ENCODE data around the gene TMCO4. TPM values are rescaled to one million over a fixed set of nuclear protein-coding genes. Genes with fewer than 3 reads are reported as not detected.

TMCO4 gene
- total RNA-seq, 1 experiment from 2014 or later, result 15.1 TPM

DNA sequence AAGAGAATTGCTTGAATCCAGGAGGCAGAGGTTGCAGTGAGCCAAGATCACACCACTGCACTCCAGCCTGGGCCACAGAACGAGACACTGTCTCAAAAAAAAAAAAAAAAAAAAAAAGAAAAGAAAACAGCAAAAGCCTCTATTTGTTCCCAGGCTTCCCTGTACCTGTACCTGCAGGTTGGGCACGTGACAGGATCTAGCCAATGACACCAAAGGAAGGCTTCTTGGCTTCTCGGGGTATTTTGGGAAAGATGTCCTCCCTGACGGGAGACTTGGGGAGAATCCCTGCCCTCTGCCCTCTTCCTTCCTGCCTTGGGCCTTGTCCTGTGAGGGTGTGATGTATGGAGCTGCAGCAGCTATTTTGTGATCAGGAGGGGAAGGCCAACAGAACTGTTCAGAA is 22.8 kb downstream of the TMCO4 start:
- Mint-ChIP-seq H3K9me3 (ENCODE audit: unreplicated experiment) (no peaks in the 10 kb centered on the region), H3K27me3 (ENCODE audit: insufficient read depth, unreplicated experiment) (no peaks in the 10 kb centered on the region), H3K36me3 (ENCODE audit: insufficient read depth, unreplicated experiment) (peaks cover 8% of the 10 kb centered on the region), H3K4me3 (ENCODE audit: unreplicated experiment) (no peak overlapping the region), H3K27ac (ENCODE audit: unreplicated experiment) (no peak overlapping the region), H3K4me1 (ENCODE audit: low read depth, unreplicated experiment) (no peaks in the 10 kb centered on the region)
- CTCF ChIA-PET, result no interaction called here
- no peak for DNase-seq
- Histone ChIP-seq H3K27me3 (replicated peaks; ENCODE audit: control insufficient read depth, insufficient read depth, low read length) (no peaks in the 10 kb centered on the region), H3K36me3 (ENCODE audit: control insufficient read depth, insufficient read depth, low read length) (no peaks in the 10 kb centered on the region), H3K4me3 (ENCODE audit: low read depth, low read length) (no peak overlapping the region), H3K9me3 (no peaks in the 10 kb centered on the region), H3K4me1 (no peaks in the 10 kb centered on the region)
- POLR2A ChIA-PET, result no interaction called here
- BruUV-seq (replicated peaks), result no TSS peak
- intact Hi-C loops (cut with micrococcal nuclease; ENCODE audit: unreplicated experiment), result no loop called here
- TF ChIP-seq, protein P1, sequence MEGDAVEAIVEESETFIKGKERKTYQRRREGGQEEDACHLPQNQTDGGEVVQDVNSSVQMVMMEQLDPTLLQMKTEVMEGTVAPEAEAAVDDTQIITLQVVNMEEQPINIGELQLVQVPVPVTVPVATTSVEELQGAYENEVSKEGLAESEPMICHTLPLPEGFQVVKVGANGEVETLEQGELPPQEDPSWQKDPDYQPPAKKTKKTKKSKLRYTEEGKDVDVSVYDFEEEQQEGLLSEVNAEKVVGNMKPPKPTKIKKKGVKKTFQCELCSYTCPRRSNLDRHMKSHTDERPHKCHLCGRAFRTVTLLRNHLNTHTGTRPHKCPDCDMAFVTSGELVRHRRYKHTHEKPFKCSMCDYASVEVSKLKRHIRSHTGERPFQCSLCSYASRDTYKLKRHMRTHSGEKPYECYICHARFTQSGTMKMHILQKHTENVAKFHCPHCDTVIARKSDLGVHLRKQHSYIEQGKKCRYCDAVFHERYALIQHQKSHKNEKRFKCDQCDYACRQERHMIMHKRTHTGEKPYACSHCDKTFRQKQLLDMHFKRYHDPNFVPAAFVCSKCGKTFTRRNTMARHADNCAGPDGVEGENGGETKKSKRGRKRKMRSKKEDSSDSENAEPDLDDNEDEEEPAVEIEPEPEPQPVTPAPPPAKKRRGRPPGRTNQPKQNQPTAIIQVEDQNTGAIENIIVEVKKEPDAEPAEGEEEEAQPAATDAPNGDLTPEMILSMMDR (IDR thresholded peaks at IDR 0.05; ENCODE audit: insufficient read depth in 1 of 2, low read depth in 1 of 2, low read length in 1 of 2, severe bottlenecking in 1 of 2, unreplicated experiment in 1 of 2), result no peak

DNA sequence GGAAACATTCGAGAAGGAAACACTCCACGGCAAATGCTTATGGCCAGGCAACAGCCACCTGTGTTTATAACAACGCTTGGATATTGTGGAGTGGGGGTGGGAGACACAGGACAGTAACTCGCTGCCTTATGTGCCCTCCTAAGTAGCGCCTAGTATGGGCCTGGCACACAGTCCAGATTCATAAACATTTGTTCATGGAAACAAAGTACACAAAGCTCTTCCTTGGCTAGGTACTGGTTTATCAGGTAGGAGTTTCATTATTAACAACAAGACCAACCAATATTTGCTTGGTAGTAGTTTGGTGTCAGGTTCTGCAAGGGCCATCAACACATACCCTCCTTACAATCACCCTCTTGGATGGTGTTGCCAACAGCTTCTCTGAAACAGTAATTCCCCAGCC is 23.4 kb downstream of the TMCO4 start:
- Mint-ChIP-seq H3K4me3 (ENCODE audit: unreplicated experiment) (no peak overlapping the region), H3K36me3 (ENCODE audit: insufficient read depth, unreplicated experiment) (peaks cover 8% of the 10 kb centered on the region), H3K4me1 (ENCODE audit: low read depth, unreplicated experiment) (no peaks in the 10 kb centered on the region), H3K27ac (ENCODE audit: unreplicated experiment) (no peak overlapping the region), H3K27me3 (ENCODE audit: insufficient read depth, unreplicated experiment) (no peaks in the 10 kb centered on the region), H3K9me3 (ENCODE audit: unreplicated experiment) (no peaks in the 10 kb centered on the region)
- CTCF ChIA-PET, result no interaction called here
- H3K9me3 ChIP-seq, result no peaks in the 10 kb centered on the region
- intact Hi-C loops (cut with micrococcal nuclease; ENCODE audit: unreplicated experiment), result no loop called here
- no peaks in the 10 kb centered on the region for H3K36me3 ChIP-seq (ENCODE audit: control insufficient read depth, insufficient read depth, low read length)
- H3K4me1 ChIP-seq, result no peaks in the 10 kb centered on the region
- no peak overlapping the region for H3K4me3 ChIP-seq (ENCODE audit: low read depth, low read length)
- no peaks in the 10 kb centered on the region for H3K27me3 ChIP-seq (replicated peaks; ENCODE audit: control insufficient read depth, insufficient read depth, low read length)
- no peak for DNase-seq
- BruUV-seq (replicated peaks), result no TSS peak
- TF ChIP-seq, protein P1 (IDR thresholded peaks at IDR 0.05; ENCODE audit: insufficient read depth in 1 of 2, low read depth in 1 of 2, low read length in 1 of 2, severe bottlenecking in 1 of 2, unreplicated experiment in 1 of 2), result no peak
- POLR2A ChIA-PET, result no interaction called here

DNA sequence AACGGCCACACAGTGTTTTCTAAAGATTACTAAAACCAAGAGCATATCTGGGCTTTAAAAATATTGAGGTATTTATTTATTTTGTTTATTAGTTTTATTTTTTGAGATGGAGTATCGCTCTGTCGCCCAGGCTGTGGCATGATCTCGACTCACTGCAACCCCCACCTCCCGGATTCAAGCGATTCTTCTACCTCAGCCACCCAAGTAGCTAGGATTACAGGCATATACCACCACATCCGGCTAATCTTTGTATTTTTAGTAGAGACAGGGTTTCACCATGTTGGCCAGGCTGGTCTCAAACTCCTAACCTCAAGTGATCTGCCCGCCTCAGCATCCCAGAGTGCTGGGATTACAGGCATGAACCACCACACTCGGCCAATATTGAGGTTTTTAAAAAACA is 23.9 kb downstream of the TMCO4 start:
- no peaks in the 10 kb centered on the region for H3K27me3 Mint-ChIP-seq (ENCODE audit: insufficient read depth, unreplicated experiment)
- BruUV-seq (replicated peaks), result no TSS peak
- no peak for DNase-seq
- Histone ChIP-seq H3K9me3 (no peaks in the 10 kb centered on the region), H3K4me3 (ENCODE audit: low read depth, low read length) (no peak overlapping the region), H3K36me3 (ENCODE audit: control insufficient read depth, insufficient read depth, low read length) (no peaks in the 10 kb centered on the region), H3K27me3 (replicated peaks; ENCODE audit: control insufficient read depth, insufficient read depth, low read length) (no peaks in the 10 kb centered on the region), H3K4me1 (no peaks in the 10 kb centered on the region)
- CTCF ChIA-PET, result no interaction called here
- peaks cover 8% of the 10 kb centered on the region for H3K36me3 Mint-ChIP-seq (ENCODE audit: insufficient read depth, unreplicated experiment)
- TF ChIP-seq, protein P1 (IDR thresholded peaks at IDR 0.05; ENCODE audit: insufficient read depth in 1 of 2, low read depth in 1 of 2, low read length in 1 of 2, severe bottlenecking in 1 of 2, unreplicated experiment in 1 of 2), result no peak
- H3K9me3 Mint-ChIP-seq (ENCODE audit: unreplicated experiment), result no peaks in the 10 kb centered on the region
- H3K27ac Mint-ChIP-seq (ENCODE audit: unreplicated experiment), result no peak overlapping the region
- POLR2A ChIA-PET, result no interaction called here
- H3K4me3 Mint-ChIP-seq (ENCODE audit: unreplicated experiment), result no peak overlapping the region
- no peaks in the 10 kb centered on the region for H3K4me1 Mint-ChIP-seq (ENCODE audit: low read depth, unreplicated experiment)
- intact Hi-C loops (cut with micrococcal nuclease; ENCODE audit: unreplicated experiment), result no loop called here
